HUES64 (cell line): ENCODE data around the gene SLC46A3.
"Not testable (repeated sequence)": the region's sequence is repeated elsewhere in the genome, so short reads cannot be mapped to it uniquely, and the experiment has no call there.

Experiments used
- H3K27ac ChIP-seq: 2 replicates; pipeline ENCODE4 v1.7.0; 2013; ENCODE audit warnings: low read depth, low read length, inconsistent platforms
- H3K27me3 ChIP-seq: 2 replicates; pipeline ENCODE4 v1.6.1; 2013; ENCODE audit warnings: mild to moderate bottlenecking, low read length; ENCODE audit not compliant: insufficient read depth
- H3K36me3 ChIP-seq: 2 replicates; pipeline ENCODE4 v1.6.1; 2013; ENCODE audit warnings: mild to moderate bottlenecking, low read length; ENCODE audit not compliant: insufficient read depth
- H3K4me1 ChIP-seq: 2 replicates; pipeline ENCODE4 v1.6.1; 2013; ENCODE audit warnings: mild to moderate bottlenecking, low read length, moderate library complexity; ENCODE audit not compliant: insufficient read depth
- H3K4me3 ChIP-seq: 2 replicates; pipeline ENCODE4 v1.5.1; 2013; ENCODE audit warnings: mild to moderate bottlenecking, low read length, moderate library complexity
- H3K9ac ChIP-seq: 2 replicates; pipeline ENCODE4 v1.6.1; 2013; ENCODE audit warnings: mild to moderate bottlenecking, low read depth, low read length
- H3K9me3 ChIP-seq: 2 replicates; pipeline ENCODE4 v1.6.1; 2013; ENCODE audit warnings: low read depth, low read length; ENCODE audit not compliant: insufficient read depth
- WGBS: fragments of 150-250, 120-280 bp; methylation state at CpG from one replicate; pipeline ENCODE4 v1.1.7; 2013; ENCODE audit warnings: missing lambda C conversion rate; 5-methylcytosine and 5-hydroxymethylcytosine counted together

SLC46A3 gene

GRCh38 chr13:28705461-28706083, 13.2 kb downstream of the SLC46A3 start:
- H3K27me3 ChIP-seq: no peaks in the 10 kb centered on the region
- no peak overlapping the region for H3K27ac ChIP-seq
- no peak overlapping the region for H3K4me3 ChIP-seq
- H3K9me3 ChIP-seq: no peaks in the 10 kb centered on the region
- H3K9ac ChIP-seq: no peak overlapping the region
- WGBS: 95% methylated on average over 5 of the region's 5 CpGs
- H3K4me1 ChIP-seq: no peaks in the 10 kb centered on the region; the same call in 1 of the 2 replicates
- H3K36me3 ChIP-seq: no peaks in the 10 kb centered on the region

GRCh38 chr13:28704919-28705318, 13.9 kb downstream of the SLC46A3 start:
- Histone ChIP-seq H3K27me3 (no peaks in the 10 kb centered on the region), H3K9me3 (no peaks in the 10 kb centered on the region), H3K27ac (no peak overlapping the region), H3K4me1 (no peaks in the 10 kb centered on the region; the same call in 1 of the 2 replicates), H3K9ac (no peak overlapping the region), H3K36me3 (no peaks in the 10 kb centered on the region), H3K4me3 (no peak overlapping the region)

- Histone ChIP-seq H3K4me1 (no peaks in the 10 kb centered on the region; the same call in 1 of the 2 replicates), H3K27me3 (no peaks in the 10 kb centered on the region), H3K4me3 (no peak overlapping the region), H3K27ac (no peak overlapping the region), H3K9me3 (no peaks in the 10 kb centered on the region), H3K9ac (no peak overlapping the region), H3K36me3 (no peaks in the 10 kb centered on the region)
These were observed 14.5 kb downstream of the SLC46A3 start for GRCh38 chr13:28704282-28704681.

DNA sequence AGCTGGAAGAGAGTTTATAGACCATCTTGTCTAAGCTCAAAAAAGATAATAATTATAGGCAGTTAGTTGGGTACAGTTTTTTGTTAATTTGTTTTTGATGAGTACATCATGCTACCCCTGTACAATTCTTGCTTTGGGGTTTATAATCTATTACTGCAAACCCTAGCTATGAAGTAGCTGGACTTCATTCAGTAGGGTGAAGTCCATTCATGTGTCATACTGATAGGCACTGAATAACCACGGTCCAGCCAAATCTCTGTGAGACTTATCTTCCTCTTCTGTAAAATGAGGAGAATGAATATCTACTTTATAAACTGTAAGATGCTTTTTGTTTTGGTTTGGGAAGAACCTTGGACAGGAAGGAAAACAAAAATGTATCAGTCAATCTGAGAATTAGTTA, 19.5 kb downstream of the SLC46A3 start:
- no peaks in the 10 kb centered on the region for H3K27me3 ChIP-seq
- 80% methylated on average over 1 of the region's 1 CpG for WGBS
- H3K9me3 ChIP-seq: no peaks in the 10 kb centered on the region
- no peak overlapping the region for H3K4me3 ChIP-seq
- H3K27ac ChIP-seq: no peak overlapping the region
- H3K9ac ChIP-seq: no peak overlapping the region
- H3K4me1 ChIP-seq: peaks cover 5% of the 10 kb centered on the region; the same call in 1 of the 2 replicates
- no peaks in the 10 kb centered on the region for H3K36me3 ChIP-seq

- H3K9me3 ChIP-seq: no peaks in the 10 kb centered on the region
- no peak overlapping the region for H3K27ac ChIP-seq
- no peak overlapping the region for H3K9ac ChIP-seq
- H3K4me3 ChIP-seq: no peak overlapping the region
- H3K4me1 ChIP-seq: peaks cover 10% of the 10 kb centered on the region; the same call in 1 of the 2 replicates
- no peaks in the 10 kb centered on the region for H3K27me3 ChIP-seq
- WGBS: 100% methylated on average over 1 of the region's 1 CpG
- no peaks in the 10 kb centered on the region for H3K36me3 ChIP-seq
These were observed 21.3 kb downstream of the SLC46A3 start for GRCh38 chr13:28697441-28697840.

GRCh38 chr13:28693605-28694491, 24.9 kb downstream of the SLC46A3 start:
- Histone ChIP-seq H3K9ac (peak overlapping the region; percentile 78), H3K27ac (peak overlapping the region; percentile 76; the same call in 1 of the 2 replicates), H3K4me3 (peak overlapping the region; percentile 48), H3K4me1 (peaks cover 10% of the 10 kb centered on the region; the same call in 1 of the 2 replicates)
- not testable (repeated sequence) for H3K9me3 ChIP-seq, H3K27me3 ChIP-seq, H3K36me3 ChIP-seq
- WGBS: 25% methylated on average over 11 of the region's 11 CpGs

GRCh38 chr13:28685892-28686291, 32.9 kb downstream of the SLC46A3 start:
- Histone ChIP-seq H3K9ac (no peak overlapping the region), H3K27ac (no peak overlapping the region), H3K4me3 (no peak overlapping the region), H3K9me3 (no peaks in the 10 kb centered on the region), H3K36me3 (no peaks in the 10 kb centered on the region), H3K4me1 (0 out of 2 replicates have a peak, but pooled peaks cover 4% of the 10 kb centered on the region), H3K27me3 (no peaks in the 10 kb centered on the region)
- WGBS: 94% methylated on average over 3 of the region's 3 CpGs

GRCh38 chr13:28685114-28685513, 33.7 kb downstream of the SLC46A3 start:
- Histone ChIP-seq H3K4me3 (no peak overlapping the region), H3K27me3 (no peaks in the 10 kb centered on the region), H3K9me3 (no peaks in the 10 kb centered on the region), H3K27ac (no peak overlapping the region), H3K4me1 (0 out of 2 replicates have a peak, but pooled peaks cover 4% of the 10 kb centered on the region), H3K36me3 (no peaks in the 10 kb centered on the region), H3K9ac (no peak overlapping the region)
- WGBS: 91% methylated on average over 12 of the region's 12 CpGs

DNA sequence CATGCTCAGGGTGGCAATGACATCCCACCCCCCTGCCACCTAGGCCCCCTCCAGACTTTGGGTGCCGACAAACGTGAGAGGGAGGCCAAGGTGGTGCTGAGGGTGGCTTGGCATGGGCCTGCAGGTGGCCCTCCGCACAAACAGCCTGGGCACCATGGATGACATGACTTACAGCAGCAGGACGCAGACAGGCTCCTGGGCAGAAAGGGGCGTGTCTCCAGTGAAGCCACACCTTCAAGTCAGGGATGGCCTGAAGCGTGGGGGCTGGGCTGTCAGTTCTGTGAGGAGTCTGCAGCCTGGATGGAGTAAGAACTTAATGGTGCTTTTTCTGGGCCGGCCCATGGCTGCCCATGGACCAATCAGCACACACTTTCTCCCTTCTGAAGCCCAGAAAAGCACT, 34.5 kb downstream of the SLC46A3 start:
- WGBS: 34% methylated on average over 7 of the region's 7 CpGs
- no peak overlapping the region for H3K4me3 ChIP-seq
- 0 out of 2 replicates have a peak, but pooled peaks cover 4% of the 10 kb centered on the region for H3K4me1 ChIP-seq
- no peak overlapping the region for H3K9ac ChIP-seq
- peaks cover 3% of the 10 kb centered on the region for H3K36me3 ChIP-seq
- H3K27me3 ChIP-seq: no peaks in the 10 kb centered on the region
- H3K27ac ChIP-seq: no peak overlapping the region
- no peaks in the 10 kb centered on the region for H3K9me3 ChIP-seq

- not testable (repeated sequence) for H3K9me3 ChIP-seq, H3K27me3 ChIP-seq, H3K4me3 ChIP-seq, H3K9ac ChIP-seq, H3K27ac ChIP-seq, H3K4me1 ChIP-seq
- 95% methylated on average over 7 of the region's 8 CpGs for WGBS
- H3K36me3 ChIP-seq: peaks cover 14% of the 10 kb centered on the region
These were observed 35.6 kb downstream of the SLC46A3 start for GRCh38 chr13:28683169-28683568.

GRCh38 chr13:28680541-28680940, 38.2 kb downstream of the SLC46A3 start:
- 100% methylated on average over 1 of the region's 2 CpGs for WGBS

More at GRCh38 chr13:28680541-28680940, 38.2 kb downstream of the SLC46A3 start:
- Histone ChIP-seq H3K4me1 (0 out of 2 replicates have a peak, but pooled peaks cover 4% of the 10 kb centered on the region), H3K36me3 (peaks cover 39% of the 10 kb centered on the region), H3K27ac (no peak overlapping the region), H3K9me3 (no peaks in the 10 kb centered on the region), H3K27me3 (no peaks in the 10 kb centered on the region), H3K4me3 (no peak overlapping the region), H3K9ac (no peak overlapping the region)
